Progenitor cell of endocrine pancreas (in vitro differentiated cells): Measurements from ENCODE around the gene PRCD. TPM values are rescaled to one million over a fixed set of nuclear protein-coding genes. Genes with fewer than 3 reads are reported as not detected.

Experiments
- DNase-seq: peaks from one replicate; pipeline ENCODE4 v3.0.0; 2021; ENCODE audit warnings: low spot score; ENCODE audit not compliant: unreplicated experiment
- H3K27ac Mint-ChIP-seq: 2 replicates; pipeline ENCODE4 v1.8.0; 2021; ENCODE audit warnings: mild to moderate bottlenecking, moderate library complexity, mixed read lengths
- H3K27me3 Mint-ChIP-seq: 2 replicates; pipeline ENCODE4 v1.8.0; 2021; ENCODE audit warnings: mixed read lengths
- H3K36me3 Mint-ChIP-seq: 2 replicates; pipeline ENCODE4 v1.8.0; 2022; ENCODE audit warnings: mixed read lengths; ENCODE audit not compliant: insufficient read depth
- H3K4me1 Mint-ChIP-seq: 2 replicates; pipeline ENCODE4 v1.8.0; 2021; ENCODE audit warnings: low read depth, mixed read lengths
- H3K4me3 Mint-ChIP-seq: 2 replicates; pipeline ENCODE4 v1.8.0; 2021; ENCODE audit warnings: low read depth, mild to moderate bottlenecking, moderate library complexity, mixed read lengths
- H3K9me3 Mint-ChIP-seq: 2 replicates; pipeline ENCODE4 v1.8.0; 2021; ENCODE audit warnings: low read depth, mixed read lengths
- CTCF ChIP-seq: fragments of 200-600 bp; sonication (generic); IDR thresholded peaks from one replicate; pipeline ENCODE4 v1.5.0; 2021; ENCODE audit warnings: antibody characterized with exemption, mild to moderate bottlenecking; ENCODE audit not compliant: unreplicated experiment
- total RNA-seq: library from RNA; stranded (reverse); gene quantifications from 2 replicates; pipeline ENCODE4 v1.2.1, GENCODE V29; 2021

Gene PRCD
- total RNA-seq, 1 donor from 2014 or later: 0.86 TPM

- Mint-ChIP-seq H3K27ac (peak overlapping the region; percentile 93), H3K4me1 (peaks cover 23% of the 10 kb centered on the region)
- no peak for DNase-seq
Observed at GRCh38 chr17:76497979-76498875, 41.6 kb upstream of the PRCD start.

GRCh38 chr17:76498876-76499251 lies 41.0 kb upstream of the PRCD start:
- no peak for DNase-seq
- no peaks in the 10 kb centered on the region for H3K9me3 Mint-ChIP-seq
- H3K4me3 Mint-ChIP-seq: peak overlapping the region; percentile 5
- H3K27ac Mint-ChIP-seq: no peak overlapping the region
- TF ChIP-seq CTCF: no peak
- no peaks in the 10 kb centered on the region for H3K36me3 Mint-ChIP-seq
- H3K27me3 Mint-ChIP-seq: peaks cover 26% of the 10 kb centered on the region
- H3K4me1 Mint-ChIP-seq: peaks cover 23% of the 10 kb centered on the region

More at GRCh38 chr17:76497979-76498875, 41.6 kb upstream of the PRCD start:
- Mint-ChIP-seq H3K4me3 (peak overlapping the region; percentile 5), H3K36me3 (no peaks in the 10 kb centered on the region), H3K27me3 (peaks cover 27% of the 10 kb centered on the region), H3K9me3 (no peaks in the 10 kb centered on the region)
- no peak for TF ChIP-seq CTCF

GRCh38 chr17:76499267-76499667 lies 40.6 kb upstream of the PRCD start:
- Mint-ChIP-seq H3K27me3 (peaks cover 26% of the 10 kb centered on the region), H3K36me3 (no peaks in the 10 kb centered on the region), H3K27ac (no peak overlapping the region), H3K4me3 (peak overlapping the region; percentile 24), H3K4me1 (peaks cover 23% of the 10 kb centered on the region), H3K9me3 (no peaks in the 10 kb centered on the region)
- TF ChIP-seq CTCF: no peak
- no peak for DNase-seq

- H3K4me1 Mint-ChIP-seq: peaks cover 23% of the 10 kb centered on the region
- H3K4me3 Mint-ChIP-seq: peak overlapping the region; percentile 73
- no peaks in the 10 kb centered on the region for H3K9me3 Mint-ChIP-seq
Observed at GRCh38 chr17:76500074-76500746, 39.6 kb upstream of the PRCD start.

GRCh38 chr17:76500747-76501017 lies 39.2 kb upstream of the PRCD start:
- no peak for DNase-seq
- no peaks in the 10 kb centered on the region for H3K36me3 Mint-ChIP-seq
- peaks cover 26% of the 10 kb centered on the region for H3K27me3 Mint-ChIP-seq
- no peak overlapping the region for H3K27ac Mint-ChIP-seq
- H3K4me1 Mint-ChIP-seq: peaks cover 23% of the 10 kb centered on the region
- peak overlapping the region; percentile 73 for H3K4me3 Mint-ChIP-seq
- no peaks in the 10 kb centered on the region for H3K9me3 Mint-ChIP-seq
- TF ChIP-seq CTCF: no peak

More at GRCh38 chr17:76500074-76500746, 39.6 kb upstream of the PRCD start:
- DNase-seq: no peak
- H3K27me3 Mint-ChIP-seq: peaks cover 26% of the 10 kb centered on the region
- TF ChIP-seq CTCF: no peak
- no peaks in the 10 kb centered on the region for H3K36me3 Mint-ChIP-seq
- peak overlapping the region; percentile 2 for H3K27ac Mint-ChIP-seq
